22Rv1 (cell line): Measurements from ENCODE around the gene VPS33A.

ENCODE experiments used
- CTCF ChIP-seq: fragments of 450-650 bp; IDR thresholded peaks from 2 replicates; pipeline ENCODE4 v1.5.1; 2017; ENCODE audit warnings: mild to moderate bottlenecking
- ZFX ChIP-seq: fragments of 450-650 bp; IDR thresholded peaks from 2 replicates; pipeline ENCODE4 v1.6.1; 2017; ENCODE audit warnings: antibody characterized with exemption, borderline replicate concordance

- TF ChIP-seq CTCF (no peak), ZFX (no peak)
Measured at GRCh38 chr12:122228092-122228491, 38.2 kb downstream of the VPS33A start.
